ENCODE data around the gene CST4. TPM values are rescaled to one million over a fixed set of nuclear protein-coding genes. Genes with fewer than 3 reads are reported as not detected.
A peak's percentile ranks its signal among the peaks of the same experiment; 100 is the strongest.
"Not testable (repeated sequence)": the region's sequence is repeated elsewhere in the genome, so short reads cannot be mapped to it uniquely, and the experiment has no call there.

Gene CST4, protein sequence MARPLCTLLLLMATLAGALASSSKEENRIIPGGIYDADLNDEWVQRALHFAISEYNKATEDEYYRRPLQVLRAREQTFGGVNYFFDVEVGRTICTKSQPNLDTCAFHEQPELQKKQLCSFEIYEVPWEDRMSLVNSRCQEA
- not detected in 2 replicates for total RNA-seq

DNA sequence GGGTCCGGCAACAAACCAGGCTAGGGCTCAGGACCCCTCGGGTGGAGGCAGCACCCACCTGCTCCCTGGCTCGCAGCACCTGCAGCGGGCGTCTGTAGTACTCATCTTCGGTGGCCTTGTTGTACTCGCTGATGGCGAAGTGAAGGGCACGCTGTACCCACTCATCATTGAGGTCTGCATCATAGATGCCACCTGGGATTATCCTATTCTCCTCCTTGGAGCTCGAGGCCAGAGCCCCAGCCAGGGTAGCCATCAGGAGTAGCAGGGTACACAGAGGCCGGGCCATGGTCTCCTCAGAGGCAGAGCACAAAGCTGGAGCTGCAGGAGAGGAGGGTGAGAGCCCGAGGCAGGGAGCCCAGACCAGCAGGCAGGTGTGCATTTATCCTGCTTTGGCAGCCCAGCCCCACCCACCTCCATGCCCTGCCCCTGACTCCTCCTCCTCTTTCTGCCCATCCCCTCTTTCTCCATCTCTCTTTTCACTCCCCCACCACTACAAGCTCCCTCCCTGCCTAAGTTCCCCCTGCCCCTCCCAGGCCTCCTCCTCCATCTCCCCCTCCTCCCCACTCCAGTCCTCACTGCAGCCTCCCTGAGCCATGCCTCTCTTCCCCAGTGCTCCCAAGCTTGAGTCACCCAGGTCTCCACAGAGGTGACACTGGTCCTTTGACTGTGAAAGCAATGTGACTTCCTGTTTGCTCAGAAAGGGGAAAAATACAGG is at the start of gene CST4:
Gene CST4, minus strand, starts transcription at position 355 of the 715 bp plus-strand sequence. Its CDS starts 69 bp downstream, at position 286.
- FAIRE-seq; H3K36me3 ChIP-seq (ENCODE audit: control insufficient read depth, insufficient read depth, low read length); H3K4me3 ChIP-seq (ENCODE audit: low read depth, low read length); H3K27me3 ChIP-seq (ENCODE audit: control insufficient read depth, insufficient read depth, low read length); DNase-seq (ENCODE audit: low read depth): not testable (repeated sequence)

- FAIRE-seq; H3K27me3 ChIP-seq (ENCODE audit: control insufficient read depth, insufficient read depth, low read length); H3K36me3 ChIP-seq (ENCODE audit: control insufficient read depth, insufficient read depth, low read length); H3K4me3 ChIP-seq (ENCODE audit: low read depth, low read length); DNase-seq (ENCODE audit: low read depth): not testable (repeated sequence)
Observed at GRCh38 chr20:23735391-23735790, 46.6 kb upstream of the CST4 start.

- not testable (repeated sequence) for H3K27me3 ChIP-seq (ENCODE audit: control insufficient read depth, insufficient read depth, low read length); H3K4me3 ChIP-seq (ENCODE audit: low read depth, low read length); H3K36me3 ChIP-seq (ENCODE audit: control insufficient read depth, insufficient read depth, low read length); DNase-seq (ENCODE audit: low read depth); FAIRE-seq
Observed at GRCh38 chr20:23734949-23735348, 46.1 kb upstream of the CST4 start.

GRCh38 chr20:23734440-23734839 is 45.6 kb upstream of the CST4 start:
- H3K36me3 ChIP-seq (ENCODE audit: control insufficient read depth, insufficient read depth, low read length); H3K27me3 ChIP-seq (ENCODE audit: control insufficient read depth, insufficient read depth, low read length); H3K4me3 ChIP-seq (ENCODE audit: low read depth, low read length): not testable (repeated sequence)
- FAIRE-seq, result peak; percentile 40
- DNase-seq (ENCODE audit: low read depth), result peak; percentile 1

GRCh38 chr20:23727016-23727415 is 38.2 kb upstream of the CST4 start:
- Histone ChIP-seq H3K4me3 (ENCODE audit: low read depth, low read length) (no peak overlapping the region), H3K27me3 (ENCODE audit: control insufficient read depth, insufficient read depth, low read length) (no peaks in the 10 kb centered on the region), H3K36me3 (ENCODE audit: control insufficient read depth, insufficient read depth, low read length) (no peaks in the 10 kb centered on the region)
- TF ChIP-seq, protein P1, sequence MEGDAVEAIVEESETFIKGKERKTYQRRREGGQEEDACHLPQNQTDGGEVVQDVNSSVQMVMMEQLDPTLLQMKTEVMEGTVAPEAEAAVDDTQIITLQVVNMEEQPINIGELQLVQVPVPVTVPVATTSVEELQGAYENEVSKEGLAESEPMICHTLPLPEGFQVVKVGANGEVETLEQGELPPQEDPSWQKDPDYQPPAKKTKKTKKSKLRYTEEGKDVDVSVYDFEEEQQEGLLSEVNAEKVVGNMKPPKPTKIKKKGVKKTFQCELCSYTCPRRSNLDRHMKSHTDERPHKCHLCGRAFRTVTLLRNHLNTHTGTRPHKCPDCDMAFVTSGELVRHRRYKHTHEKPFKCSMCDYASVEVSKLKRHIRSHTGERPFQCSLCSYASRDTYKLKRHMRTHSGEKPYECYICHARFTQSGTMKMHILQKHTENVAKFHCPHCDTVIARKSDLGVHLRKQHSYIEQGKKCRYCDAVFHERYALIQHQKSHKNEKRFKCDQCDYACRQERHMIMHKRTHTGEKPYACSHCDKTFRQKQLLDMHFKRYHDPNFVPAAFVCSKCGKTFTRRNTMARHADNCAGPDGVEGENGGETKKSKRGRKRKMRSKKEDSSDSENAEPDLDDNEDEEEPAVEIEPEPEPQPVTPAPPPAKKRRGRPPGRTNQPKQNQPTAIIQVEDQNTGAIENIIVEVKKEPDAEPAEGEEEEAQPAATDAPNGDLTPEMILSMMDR (IDR thresholded peaks at IDR 0.05; ENCODE audit: insufficient read depth, low read length, severe bottlenecking), result no peak
- DNase-seq (ENCODE audit: low read depth) (no peak), FAIRE-seq (no peak)

- Histone ChIP-seq H3K36me3 (ENCODE audit: control insufficient read depth, insufficient read depth, low read length) (no peaks in the 10 kb centered on the region), H3K27me3 (ENCODE audit: control insufficient read depth, insufficient read depth, low read length) (no peaks in the 10 kb centered on the region), H3K4me3 (ENCODE audit: low read depth, low read length) (no peak overlapping the region)
- FAIRE-seq, result peak; percentile 62
- TF ChIP-seq, protein P1 (IDR thresholded peaks at IDR 0.05; ENCODE audit: insufficient read depth, low read length, severe bottlenecking), result no peak
- DNase-seq (ENCODE audit: low read depth), result no peak
Observed at GRCh38 chr20:23725102-23725501, 36.3 kb upstream of the CST4 start.

GRCh38 chr20:23723659-23724307 is 34.9 kb upstream of the CST4 start:
- H3K27me3 ChIP-seq (ENCODE audit: control insufficient read depth, insufficient read depth, low read length); H3K36me3 ChIP-seq (ENCODE audit: control insufficient read depth, insufficient read depth, low read length); H3K4me3 ChIP-seq (ENCODE audit: low read depth, low read length): not testable (repeated sequence)
- FAIRE-seq, result peak; percentile 68
- DNase-seq (ENCODE audit: low read depth), result peak; percentile 1
- TF ChIP-seq, protein P1 (IDR thresholded peaks at IDR 0.05; ENCODE audit: insufficient read depth, low read length, severe bottlenecking), result peak; percentile 60

- not testable (repeated sequence) for H3K36me3 ChIP-seq (ENCODE audit: control insufficient read depth, insufficient read depth, low read length); FAIRE-seq; H3K4me3 ChIP-seq (ENCODE audit: low read depth, low read length); DNase-seq (ENCODE audit: low read depth); H3K27me3 ChIP-seq (ENCODE audit: control insufficient read depth, insufficient read depth, low read length)
Observed at GRCh38 chr20:23722851-23723250, 34.0 kb upstream of the CST4 start.
